ENCODE data around the gene NTF4. TPM values are rescaled to one million over a fixed set of nuclear protein-coding genes. Genes with fewer than 3 reads are reported as not detected.

The NTF4 gene
- total RNA-seq, 2 donors from 2014 or later = 5.0 to 8.9 TPM

GRCh38 chr19:49084206-49085019 lies 19.8 kb upstream of the NTF4 start:
- Histone ChIP-seq H3K27me3 (ENCODE audit: control insufficient read depth, insufficient read depth, low read length, poor library complexity, severe bottlenecking) (peaks cover 12% of the 10 kb centered on the region), H3K9ac (ENCODE audit: extremely low read depth, low read length, poor library complexity, severe bottlenecking) (peak overlapping the region; percentile 90), H3K36me3 (ENCODE audit: control insufficient read depth, insufficient read depth, low read length) (peaks cover 28% of the 10 kb centered on the region), H3K4me1 (ENCODE audit: control insufficient read depth, insufficient read depth, low read length) (no peaks in the 10 kb centered on the region), H3K27ac (ENCODE audit: low read depth, low read length) (peak overlapping the region; percentile 51), H3K9me3 (ENCODE audit: control insufficient read depth, low read length) (no peaks in the 10 kb centered on the region), H3K4me3 (ENCODE audit: low read length) (peak overlapping the region; percentile 97)
- peaks cover 27% of the 10 kb centered on the region for H3K36me3 Mint-ChIP-seq (ENCODE audit: low read depth)
- H3K4me1 Mint-ChIP-seq = peaks cover 10% of the 10 kb centered on the region
- peak overlapping the region; percentile 95 for H3K4me3 Mint-ChIP-seq
- peaks cover 4% of the 10 kb centered on the region for H3K9me3 Mint-ChIP-seq
- H3K27ac Mint-ChIP-seq = peak overlapping the region; percentile 95
- H3K27me3 Mint-ChIP-seq (ENCODE audit: insufficient read depth) = peaks cover 29% of the 10 kb centered on the region
- no peak for DNase-seq
- 83 to 88% methylated on average over 19 to 26 of the region's 26 CpGs for WGBS, 2 experiments (ENCODE audit: insufficient coverage in 1 of 2, insufficient read length in 1 of 2)
- no peak for TF ChIP-seq CTCF (conservative IDR thresholded peaks at IDR 0.05)

GRCh38 chr19:49081273-49081672 lies 16.7 kb upstream of the NTF4 start:
- no peak for TF ChIP-seq CTCF (conservative IDR thresholded peaks at IDR 0.05)
- Histone ChIP-seq H3K9me3 (ENCODE audit: control insufficient read depth, low read length) (no peaks in the 10 kb centered on the region), H3K9ac (ENCODE audit: extremely low read depth, low read length, poor library complexity, severe bottlenecking) (no peak overlapping the region), H3K4me3 (ENCODE audit: low read length) (no peak overlapping the region), H3K36me3 (ENCODE audit: control insufficient read depth, insufficient read depth, low read length) (peaks cover 2% of the 10 kb centered on the region), H3K4me1 (ENCODE audit: control insufficient read depth, insufficient read depth, low read length) (no peaks in the 10 kb centered on the region), H3K27ac (ENCODE audit: low read depth, low read length) (no peak overlapping the region), H3K27me3 (ENCODE audit: control insufficient read depth, insufficient read depth, low read length, poor library complexity, severe bottlenecking) (peaks cover 12% of the 10 kb centered on the region)
- DNase-seq = no peak
- H3K4me3 Mint-ChIP-seq = no peak overlapping the region
- H3K9me3 Mint-ChIP-seq = peaks cover 4% of the 10 kb centered on the region
- H3K27me3 Mint-ChIP-seq (ENCODE audit: insufficient read depth) = peaks cover 46% of the 10 kb centered on the region
- H3K36me3 Mint-ChIP-seq (ENCODE audit: low read depth) = peaks cover 4% of the 10 kb centered on the region
- 83 to 100% methylated on average over 1 of the region's 1 CpG for WGBS, 2 experiments (ENCODE audit: insufficient coverage in 1 of 2, insufficient read length in 1 of 2)
- peaks cover 5% of the 10 kb centered on the region for H3K4me1 Mint-ChIP-seq
- no peak overlapping the region for H3K27ac Mint-ChIP-seq

- Histone ChIP-seq H3K27me3 (ENCODE audit: control insufficient read depth, insufficient read depth, low read length, poor library complexity, severe bottlenecking) (peaks cover 12% of the 10 kb centered on the region), H3K4me3 (ENCODE audit: low read length) (no peak overlapping the region), H3K36me3 (ENCODE audit: control insufficient read depth, insufficient read depth, low read length) (no peaks in the 10 kb centered on the region), H3K9me3 (ENCODE audit: control insufficient read depth, low read length) (no peaks in the 10 kb centered on the region), H3K4me1 (ENCODE audit: control insufficient read depth, insufficient read depth, low read length) (no peaks in the 10 kb centered on the region), H3K27ac (ENCODE audit: low read depth, low read length) (no peak overlapping the region), H3K9ac (ENCODE audit: extremely low read depth, low read length, poor library complexity, severe bottlenecking) (no peak overlapping the region)
- Mint-ChIP-seq H3K36me3 (ENCODE audit: low read depth) (no peaks in the 10 kb centered on the region), H3K4me3 (no peak overlapping the region), H3K27ac (no peak overlapping the region), H3K4me1 (peaks cover 2% of the 10 kb centered on the region), H3K9me3 (peaks cover 4% of the 10 kb centered on the region), H3K27me3 (ENCODE audit: insufficient read depth) (peaks cover 49% of the 10 kb centered on the region)
- DNase-seq = no peak
- WGBS, 2 experiments (ENCODE audit: insufficient coverage in 1 of 2, insufficient read length in 1 of 2) = 95% methylated on average over 4 of the region's 4 CpGs; no CpG with 5 or more reads in 1 of the 2 experiments
- no peak for TF ChIP-seq CTCF (conservative IDR thresholded peaks at IDR 0.05)
Measured at GRCh38 chr19:49080392-49080791, 15.8 kb upstream of the NTF4 start.
